HepG2 (cell line): ENCODE data around the gene BBS5. TPM values are rescaled to one million over a fixed set of nuclear protein-coding genes. Genes with fewer than 3 reads are reported as not detected.
"Not testable (repeated sequence)": the region's sequence is repeated elsewhere in the genome, so short reads cannot be mapped to it uniquely, and the experiment has no call there.

Experiments used
- ATAC-seq: fragments of 200-7000 bp; cut with Tn5 transposase; 3 replicates; pipeline ENCODE4 v1.9.1; 2020; ENCODE audit warnings: mild to moderate bottlenecking, moderate library complexity
- BruUV-seq: library from RNA; stranded (reverse); fragments of 400-500 nt; replicated peaks from 2 replicates; lab custom pipeline; 2021; lab: Mats Ljungman, UMichigan
- CTCF ChIA-PET: fragments of 300-600 bp; formaldehyde crosslinking; extraction: SDS; loops from one replicate; lab custom pipeline; 2021; ENCODE audit warnings: low total read pairs, inconsistent platforms, low intra/inter-chr PET ratio; lab: Yijun Ruan, JAX
- POLR2A ChIA-PET: fragments of 350-600 bp; sonication (Branson Sonifier 250); formaldehyde crosslinking; loops from one replicate; lab custom pipeline; 2020; ENCODE audit warnings: antibody characterized with exemption, inconsistent platforms; lab: Yijun Ruan, JAX
- DNase-seq: peaks from one replicate; pipeline ENCODE4 v3.0.0-alpha.2; 2015; ENCODE audit warnings: low spot score
- FAIRE-seq: peaks from 3 replicates; lab custom pipeline; 2011; peaks lifted over from hg19 to GRCh38; lab: Jason Lieb, UNC
- H2AFZ ChIP-seq: one replicate; pipeline ENCODE4 v1.6.1; 2011; ENCODE audit warnings: low read length, inconsistent platforms
- H3K27ac ChIP-seq: fragments of 300-600 bp; 3 replicates; pipeline ENCODE4 v1.8.0; 2011; ENCODE audit warnings: mixed run types, mild to moderate bottlenecking, mixed read lengths, low read length, inconsistent platforms; ENCODE audit not compliant: insufficient read depth; ENCODE audit errors: extremely low read length
- H3K27me3 ChIP-seq, 2 experiments: fragments of 200-600 bp in 1 of 2; 2 replicates in 1 of 2; 3 replicates in 1 of 2; pipeline versions ENCODE4 v1.6.0 to v1.8.0; 2011; ENCODE audit warnings: low read length in 2 of 2, mild to moderate bottlenecking in 2 of 2, moderate library complexity in 2 of 2, inconsistent platforms in 1 of 2; ENCODE audit not compliant: insufficient read depth in 2 of 2, control insufficient read depth in 1 of 2
- H3K36me3 ChIP-seq, 2 experiments: fragments of 200-600 bp in 1 of 2; replicated peaks in 1 of 2; 2 replicates in 1 of 2; 3 replicates in 1 of 2; pipeline versions ENCODE4 v1.5.1 to v1.8.0; 2011; ENCODE audit warnings: low read length in 2 of 2, inconsistent platforms in 1 of 2; ENCODE audit not compliant: insufficient read depth in 2 of 2, control insufficient read depth in 1 of 2
- H3K4me1 ChIP-seq: 2 replicates; pipeline ENCODE4 v1.5.1; 2012; ENCODE audit warnings: low read length, inconsistent platforms; ENCODE audit not compliant: insufficient read depth
- H3K4me2 ChIP-seq: 2 replicates; pipeline ENCODE4 v1.6.0; 2011; ENCODE audit warnings: low read depth, low read length, inconsistent platforms
- H3K4me3 ChIP-seq, 3 experiments: fragments of 200-600 bp in 1 of 3; sonication (generic), shearing (Covaris generic) in 1 of 3; replicated peaks in 1 of 3; 2 replicates each; pipeline ENCODE4 v1.5.1; 2011 to 2016; ENCODE audit warnings: low read length in 3 of 3, inconsistent platforms in 2 of 3, low read depth in 2 of 3, mild to moderate bottlenecking in 2 of 3, control low read depth in 1 of 3, mixed read lengths in 1 of 3; ENCODE audit not compliant: insufficient read depth in 1 of 3
- H3K79me2 ChIP-seq: one replicate; pipeline ENCODE4 v1.6.1; 2011; ENCODE audit warnings: low read length, inconsistent platforms; ENCODE audit not compliant: insufficient read depth
- H3K9ac ChIP-seq: 2 replicates; pipeline ENCODE4 v1.6.0; 2011; ENCODE audit warnings: mild to moderate bottlenecking, low read depth, low read length, inconsistent platforms; ENCODE audit not compliant: insufficient read depth
- H3K9me3 ChIP-seq: 2 replicates; pipeline ENCODE4 v1.5.1; 2012; ENCODE audit warnings: mild to moderate bottlenecking, low read length
- H4K20me1 ChIP-seq: 2 replicates; pipeline ENCODE4 v1.6.0; 2011; ENCODE audit warnings: inconsistent platforms, mild to moderate bottlenecking, low read length, moderate library complexity; ENCODE audit not compliant: insufficient read depth
- DNMT1 ChIP-seq: sonication (generic); formaldehyde crosslinking; IDR thresholded peaks from 2 replicates; pipeline ENCODE4 v1.5.1; 2020; ENCODE audit warnings: mild to moderate bottlenecking, missing genetic modification reagents
- WGBS: methylation state at CpG from one replicate; pipeline ENCODE4 v1.1.6; 2017; ENCODE audit warnings: low lambda C conversion rate; 5-methylcytosine and 5-hydroxymethylcytosine counted together
- in situ Hi-C: cut with HindIII; loops from 2 replicates; pipeline ENCODE4 v1.10.0; 2017; ENCODE audit warnings: low pct_unique_long_range_greater_than_20kb; ENCODE audit not compliant: extremely low pct_ligation_motif_present
- intact Hi-C: fragments of 100-400 bp; cut with micrococcal nuclease; formaldehyde crosslinking; loops from one replicate; pipeline ENCODE4 v1.10.0; 2022; ENCODE audit not compliant: unreplicated experiment
- polyA plus RNA-seq, 8 experiments: library from polyadenylated mRNA; depleted of rRNA in 3 of 8; stranded (reverse) in 7 of 8; unstranded in 1 of 8; fragments of >200 nt; fragmentation: Illumina TruSeq in 4 of 8; extraction: Trizol in 4 of 8; gene quantifications; 2 replicates each; pipeline versions ENCODE4 v1.2.1 to v1.2.3, GENCODE V29; 2011 to 2016; ENCODE audit warnings: low read depth in 4 of 8, missing spikeins in 1 of 8, mixed read lengths in 1 of 8; ENCODE audit not compliant: insufficient read depth in 1 of 8
- total RNA-seq, 5 experiments: library from RNA; depleted of rRNA; stranded (reverse); fragments of >200 nt; fragmentation: Illumina TruSeq; extraction: Trizol; gene quantifications; 2 replicates each; pipeline ENCODE4 v1.2.3, GENCODE V29; 2016; ENCODE audit warnings: low read depth in 1 of 5
- TF ChIP-seq, protein P1 (sequence below): sonication (generic); formaldehyde crosslinking; conservative IDR thresholded peaks from 2 replicates; pipeline ENCODE4 v1.4.0; 2020; ENCODE audit warnings: missing genetic modification reagents

The BBS5 gene
- total and polyA plus RNA-seq, 2 of the 13 experiments (the other 11 are each of a cell fraction or from before 2014, with no cell fraction given): 1.8 to 4.5 TPM

DNA sequence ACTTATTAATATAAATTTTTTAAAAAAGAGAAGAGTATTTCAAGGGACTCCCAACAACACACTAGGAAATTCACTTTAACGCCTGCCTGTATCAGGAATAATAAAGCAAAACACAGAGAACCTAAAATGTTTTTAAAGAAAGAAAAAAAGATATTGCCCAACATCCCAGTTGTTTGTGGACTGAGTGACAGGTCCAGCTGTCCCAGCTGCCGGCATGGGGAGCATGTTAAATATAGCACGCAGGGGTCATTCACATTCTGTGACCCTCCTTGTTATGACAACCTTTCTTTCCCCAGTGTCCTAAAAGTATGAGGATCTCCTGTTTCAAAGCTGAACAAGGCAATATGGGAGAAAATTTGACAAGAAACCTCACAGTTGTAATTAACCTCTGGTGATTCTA lies 34.6 kb downstream of the BBS5 start (continued):
- TF ChIP-seq, protein P1, sequence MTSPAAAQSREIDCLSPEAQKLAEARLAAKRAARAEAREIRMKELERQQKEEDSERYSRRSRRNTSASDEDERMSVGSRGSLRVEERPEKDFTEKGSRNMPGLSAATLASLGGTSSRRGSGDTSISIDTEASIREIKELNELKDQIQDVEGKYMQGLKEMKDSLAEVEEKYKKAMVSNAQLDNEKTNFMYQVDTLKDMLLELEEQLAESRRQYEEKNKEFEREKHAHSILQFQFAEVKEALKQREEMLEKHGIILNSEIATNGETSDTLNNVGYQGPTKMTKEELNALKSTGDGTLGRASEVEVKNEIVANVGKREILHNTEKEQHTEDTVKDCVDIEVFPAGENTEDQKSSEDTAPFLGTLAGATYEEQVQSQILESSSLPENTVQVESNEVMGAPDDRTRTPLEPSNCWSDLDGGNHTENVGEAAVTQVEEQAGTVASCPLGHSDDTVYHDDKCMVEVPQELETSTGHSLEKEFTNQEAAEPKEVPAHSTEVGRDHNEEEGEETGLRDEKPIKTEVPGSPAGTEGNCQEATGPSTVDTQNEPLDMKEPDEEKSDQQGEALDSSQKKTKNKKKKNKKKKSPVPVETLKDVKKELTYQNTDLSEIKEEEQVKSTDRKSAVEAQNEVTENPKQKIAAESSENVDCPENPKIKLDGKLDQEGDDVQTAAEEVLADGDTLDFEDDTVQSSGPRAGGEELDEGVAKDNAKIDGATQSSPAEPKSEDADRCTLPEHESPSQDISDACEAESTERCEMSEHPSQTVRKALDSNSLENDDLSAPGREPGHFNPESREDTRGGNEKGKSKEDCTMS (CRISPR knock-in tag): no peak
- TF ChIP-seq DNMT1 (CRISPR knock-in tag): no peak

DNA sequence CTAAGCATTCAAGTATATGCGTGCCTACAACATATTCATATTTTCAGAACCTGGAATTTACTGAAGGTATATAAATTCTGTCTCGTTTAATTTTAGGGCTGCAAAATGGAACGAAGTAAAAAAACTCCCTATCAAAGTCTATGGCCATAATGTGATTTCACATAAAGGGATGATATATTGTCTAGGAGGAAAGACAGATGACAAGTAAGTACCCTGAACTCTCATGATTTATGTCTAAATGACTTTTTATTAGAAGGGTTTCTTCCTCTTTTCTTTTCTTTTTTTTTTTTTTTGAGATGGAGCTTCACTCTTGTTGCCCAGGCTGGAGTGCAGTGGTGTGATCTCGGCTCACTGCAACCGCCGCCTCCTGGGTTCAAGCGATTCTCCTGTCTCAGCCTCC lies 35.5 kb downstream of the BBS5 start:
- peaks cover 11% of the 10 kb centered on the region for H3K4me1 ChIP-seq
- BruUV-seq, H3K4me2 ChIP-seq, H3K27ac ChIP-seq, intact Hi-C loops, ATAC-seq, H2AFZ ChIP-seq, H4K20me1 ChIP-seq, in situ Hi-C loops, H3K9ac ChIP-seq, CTCF ChIA-PET, DNase-seq, H3K4me3 ChIP-seq, H3K79me2 ChIP-seq, H3K9me3 ChIP-seq, POLR2A ChIA-PET, FAIRE-seq, H3K36me3 ChIP-seq, H3K27me3 ChIP-seq: not testable (repeated sequence)
- WGBS: 86% methylated on average over 7 of the region's 7 CpGs

DNA sequence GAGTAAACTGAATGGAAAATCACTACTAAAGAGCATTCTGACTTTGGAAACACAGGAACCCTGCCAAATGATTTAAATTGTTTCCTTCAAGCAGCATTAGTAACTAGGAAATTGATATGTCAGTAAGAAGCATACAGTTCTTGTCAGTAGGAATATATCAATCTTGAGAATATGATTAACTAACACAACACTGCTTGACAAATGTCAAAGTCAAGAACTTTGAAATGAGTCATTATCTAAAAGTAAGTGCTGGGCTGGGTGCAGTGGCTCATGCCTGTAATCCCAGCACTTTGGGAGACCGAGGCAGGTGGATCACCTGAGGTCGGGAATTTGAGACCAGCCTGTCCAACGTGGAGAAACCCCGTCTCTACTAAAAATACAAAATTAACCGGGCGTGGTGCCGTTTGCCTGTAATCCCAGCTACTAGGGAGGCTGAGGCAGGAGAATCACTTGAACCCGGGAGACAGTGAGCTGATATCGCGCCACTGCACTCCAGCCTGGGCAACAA lies 37.2 kb downstream of the BBS5 start:
- ATAC-seq, BruUV-seq, H3K36me3 ChIP-seq, H3K27ac ChIP-seq, H4K20me1 ChIP-seq, H3K9me3 ChIP-seq, FAIRE-seq, DNase-seq, H2AFZ ChIP-seq, H3K4me2 ChIP-seq, CTCF ChIA-PET, intact Hi-C loops, POLR2A ChIA-PET, H3K9ac ChIP-seq, H3K4me3 ChIP-seq, H3K79me2 ChIP-seq, H3K27me3 ChIP-seq, in situ Hi-C loops: not testable (repeated sequence)
- WGBS: 91% methylated on average over 10 of the region's 10 CpGs
- H3K4me1 ChIP-seq: peaks cover 11% of the 10 kb centered on the region
